ENCODE measurements around the gene SLF2. TPM values are rescaled to one million over a fixed set of nuclear protein-coding genes. Genes with fewer than 3 reads are reported as not detected.

Gene SLF2
- total and polyA plus RNA-seq, 9 of the 15 experiments (the other 6 are each of a cell fraction or from before 2014, with no cell fraction given) = 1.7 to 18.4 (median 7.8) TPM

GRCh38 chr10:100923580-100923979, 10.8 kb downstream of the SLF2 start:
- Histone ChIP-seq H3K4me3 (no peak overlapping the region), H3K27ac (ENCODE audit: extremely low read depth, low read depth, low read length) (no peak overlapping the region), H3K36me3 (ENCODE audit: control insufficient read depth, insufficient read depth, low read length) (peaks cover 71% of the 10 kb centered on the region; the same call in 2 of the 3 replicates), H3K9me3 (replicated peaks; ENCODE audit: control insufficient read depth, insufficient read depth, low read depth, low read length) (no peaks in the 10 kb centered on the region), H2AFZ (ENCODE audit: low read depth, low read length) (no peak overlapping the region), H3K27me3 (ENCODE audit: control insufficient read depth in 2 of 2, insufficient read depth in 2 of 2, low read length in 2 of 2) (no peaks in the 10 kb centered on the region), H3K4me1 (replicated peaks in 1 of 2; ENCODE audit: control insufficient read depth in 2 of 2, insufficient read depth in 2 of 2, low read length in 2 of 2) (no peaks in the 10 kb centered on the region), H3K9me1 (ENCODE audit: control insufficient read depth, insufficient read depth, low read length) (no peaks in the 10 kb centered on the region), H3K79me2 (ENCODE audit: control insufficient read depth, insufficient read depth, low read length) (no peaks in the 10 kb centered on the region), H4K20me1 (replicated peaks; ENCODE audit: control insufficient read depth, insufficient read depth, low read length) (no peaks in the 10 kb centered on the region), H3K9ac (ENCODE audit: insufficient read depth in 1 of 2, low read depth in 2 of 2, low read length in 2 of 2) (no peak overlapping the region), H3K4me2 (ENCODE audit: insufficient read depth, low read length) (no peak overlapping the region)
- no peak for FAIRE-seq
- DNase-seq (ENCODE audit: extremely low read depth in 1 of 4, low spot score in 3 of 4) = no peak
- in situ Hi-C loops (cut with MboI) (no loop called here), intact Hi-C loops (cut with micrococcal nuclease) (no loop called here)
- no peak for ATAC-seq
- ChIA-PET POLR2A (no interaction called here), CTCF (ENCODE audit: low intra/inter-chr PET ratio) (no interaction called here)
- no TSS peak for BruUV-seq (replicated peaks)
- TF ChIP-seq TAF9B (IDR thresholded peaks at IDR 0.05; ENCODE audit: partially characterized antibody) = no peak
- TF ChIP-seq HBP1 (CRISPR knock-in tag; IDR thresholded peaks at IDR 0.05) = no peak
- TF ChIP-seq SREBF1 (IDR thresholded peaks at IDR 0.05; ENCODE audit: borderline replicate concordance, low read depth, low read length) = no peak
- no peak for TF ChIP-seq TEAD1 (CRISPR knock-in tag; IDR thresholded peaks at IDR 0.05)
- no peak for TF ChIP-seq CBX5 (IDR thresholded peaks at IDR 0.05; ENCODE audit: borderline replicate concordance, low read depth)
- TF ChIP-seq BACH1 (tag; IDR thresholded peaks at IDR 0.05) = no peak
- TF ChIP-seq SOX6 (IDR thresholded peaks at IDR 0.05) = no peak
- TF ChIP-seq RBFOX2 (IDR thresholded peaks at IDR 0.05; ENCODE audit: low read depth, low read length) = no peak
- TF ChIP-seq TARDBP (IDR thresholded peaks at IDR 0.05) = no peak
- no peak for TF ChIP-seq ZNF444 (CRISPR knock-in tag; IDR thresholded peaks at IDR 0.05)
- no peak for TF ChIP-seq ZNF239 (CRISPR knock-in tag; IDR thresholded peaks at IDR 0.05)
- no peak for TF ChIP-seq GMEB1 (CRISPR knock-in tag; IDR thresholded peaks at IDR 0.05)
- TF ChIP-seq U2AF1 (optimal IDR thresholded peaks at IDR 0.05; ENCODE audit: low read depth, low read length) = no peak
- no peak for TF ChIP-seq ZNF76 (CRISPR knock-in tag; IDR thresholded peaks at IDR 0.05; ENCODE audit: borderline replicate concordance)
- no peak for TF ChIP-seq ZNF174 (CRISPR knock-in tag; IDR thresholded peaks at IDR 0.05)
- TF ChIP-seq ZNF224 (CRISPR knock-in tag; IDR thresholded peaks at IDR 0.05) = no peak
- TF ChIP-seq ZNF696 (CRISPR knock-in tag; conservative IDR thresholded peaks at IDR 0.05) = no peak
- TF ChIP-seq ARNT (IDR thresholded peaks at IDR 0.05) = no peak
- no peak for TF ChIP-seq LEF1 (IDR thresholded peaks at IDR 0.05)
